ENCODE measurements around the gene TRIM41. TPM values are rescaled to one million over a fixed set of nuclear protein-coding genes. Genes with fewer than 3 reads are reported as not detected.
"Not testable (repeated sequence)": the region's sequence is repeated elsewhere in the genome, so short reads cannot be mapped to it uniquely, and the experiment has no call there.

Gene TRIM41
- total and polyA plus RNA-seq, 2 of the 13 experiments (the other 11 are each of a cell fraction or from before 2014, with no cell fraction given), result 10.2 to 16.7 TPM

DNA sequence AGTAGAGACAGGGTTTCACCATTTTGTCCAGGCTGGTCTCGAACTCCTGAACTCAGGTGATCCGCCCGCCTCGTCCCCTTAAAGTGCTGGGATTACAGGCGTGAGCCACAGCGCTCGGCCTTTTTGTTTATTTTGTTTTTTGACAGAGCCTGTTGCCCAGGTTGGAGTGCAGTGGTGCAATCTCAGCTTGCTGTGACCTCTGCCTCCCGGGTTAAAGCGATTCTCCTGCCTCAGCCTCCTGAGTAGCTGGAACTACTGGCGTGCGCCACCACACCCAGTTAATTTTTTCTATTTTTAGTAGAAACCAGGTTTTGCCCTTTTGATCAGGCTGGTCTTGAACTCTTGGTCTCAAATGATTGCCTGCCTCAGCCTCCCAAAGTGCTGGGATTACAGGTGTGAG lies 12.9 kb upstream of the TRIM41 start:
- intact Hi-C loops (cut with micrococcal nuclease; ENCODE audit: unreplicated experiment), result not testable (repeated sequence)

DNA sequence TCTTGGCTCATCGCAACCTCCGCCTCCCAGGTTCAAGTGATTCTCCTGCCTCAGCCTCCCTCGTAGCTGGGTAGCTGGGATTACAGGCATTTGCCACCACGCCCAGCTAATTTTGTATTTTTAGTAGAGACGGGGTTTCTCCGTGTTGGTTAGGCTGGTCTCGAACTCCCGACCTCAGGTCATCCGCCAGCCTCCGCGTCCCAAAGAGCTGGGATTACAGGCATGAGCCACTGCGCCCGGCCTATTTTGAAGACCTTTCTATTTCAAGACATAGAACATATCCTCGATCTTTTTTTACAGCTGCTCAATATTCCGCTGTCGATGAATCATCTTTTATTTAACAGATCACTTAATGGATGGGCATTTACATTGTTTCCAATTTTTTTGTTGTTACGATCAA lies 12.4 kb upstream of the TRIM41 start:
- WGBS (ENCODE audit: low lambda C conversion rate), result 57% methylated on average over 17 of the region's 17 CpGs
- in situ Hi-C loops (cut with HindIII; ENCODE audit: extremely low pct_ligation_motif_present, low pct_unique_long_range_greater_than_20kb), result not testable (repeated sequence)

More for the DNA sequence above, 12.9 kb upstream of the TRIM41 start:
- peaks cover 0 to 14% of the 10 kb centered on the region in 2 experiments; a peak in 1 of 5 replicates for H3K27me3 ChIP-seq (ENCODE audit: control insufficient read depth in 1 of 2, insufficient read depth in 2 of 2, low read length in 2 of 2)
- H3K4me3 ChIP-seq (replicated peaks in 1 of 3; ENCODE audit: insufficient read depth in 1 of 3, low read depth in 2 of 3, low read length in 3 of 3); DNase-seq (ENCODE audit: low spot score); H3K9me3 ChIP-seq (ENCODE audit: low read length); FAIRE-seq; in situ Hi-C loops (cut with HindIII; ENCODE audit: extremely low pct_ligation_motif_present, low pct_unique_long_range_greater_than_20kb); H3K36me3 ChIP-seq (replicated peaks in 1 of 2; ENCODE audit: control insufficient read depth in 1 of 2, insufficient read depth in 2 of 2, low read length in 2 of 2); H4K20me1 ChIP-seq (ENCODE audit: insufficient read depth, low read length); H3K4me2 ChIP-seq (ENCODE audit: low read depth, low read length); ATAC-seq; POLR2A ChIA-PET; CTCF ChIA-PET (ENCODE audit: low intra/inter-chr PET ratio, low total read pairs); H3K79me2 ChIP-seq (ENCODE audit: insufficient read depth, low read length); H3K4me1 ChIP-seq (ENCODE audit: insufficient read depth, low read length); H3K27ac ChIP-seq (ENCODE audit: extremely low read length, insufficient read depth, low read length); H2AFZ ChIP-seq (ENCODE audit: low read length); H3K9ac ChIP-seq (ENCODE audit: insufficient read depth, low read depth, low read length); BruUV-seq (replicated peaks); TF ChIP-seq NR2F6 (CRISPR knock-in tag; IDR thresholded peaks at IDR 0.05): not testable (repeated sequence)
- WGBS (ENCODE audit: low lambda C conversion rate), result 16% methylated on average over 9 of the region's 11 CpGs
- TF ChIP-seq ZNF460 (CRISPR knock-in tag; IDR thresholded peaks at IDR 0.05; ENCODE audit: borderline replicate concordance) (peak; percentile 82), NR2F6 (IDR thresholded peaks at IDR 0.05) (peak; percentile 22; the same call in 1 of the 2 replicates), ZMYM3 (CRISPR knock-in tag; IDR thresholded peaks at IDR 0.05) (0 out of 2 replicates have a peak, but pooled peaks have one; percentile 18)

More for the DNA sequence above, 12.4 kb upstream of the TRIM41 start:
- H3K36me3 ChIP-seq (replicated peaks in 1 of 2; ENCODE audit: control insufficient read depth in 1 of 2, insufficient read depth in 2 of 2, low read length in 2 of 2); DNase-seq (ENCODE audit: low spot score); H2AFZ ChIP-seq (ENCODE audit: low read length); H4K20me1 ChIP-seq (ENCODE audit: insufficient read depth, low read length); POLR2A ChIA-PET; H3K4me3 ChIP-seq (replicated peaks in 1 of 3; ENCODE audit: insufficient read depth in 1 of 3, low read depth in 2 of 3, low read length in 3 of 3); H3K27ac ChIP-seq (ENCODE audit: extremely low read length, insufficient read depth, low read length); H3K27me3 ChIP-seq (ENCODE audit: control insufficient read depth in 1 of 2, insufficient read depth in 2 of 2, low read length in 2 of 2); CTCF ChIA-PET (ENCODE audit: low intra/inter-chr PET ratio, low total read pairs); H3K79me2 ChIP-seq (ENCODE audit: insufficient read depth, low read length); H3K4me1 ChIP-seq (ENCODE audit: insufficient read depth, low read length); H3K9me3 ChIP-seq (ENCODE audit: low read length); H3K4me2 ChIP-seq (ENCODE audit: low read depth, low read length); ATAC-seq; BruUV-seq (replicated peaks); intact Hi-C loops (cut with micrococcal nuclease; ENCODE audit: unreplicated experiment); H3K9ac ChIP-seq (ENCODE audit: insufficient read depth, low read depth, low read length); FAIRE-seq: not testable (repeated sequence)
- TF ChIP-seq ZBTB33 (CRISPR knock-in tag; IDR thresholded peaks at IDR 0.05), result peak; percentile 89; the same call in 1 of the 2 replicates
